ENCODE results near the gene TGFBR2.
A peak's percentile ranks its signal among the peaks of the same experiment; 100 is the strongest.
"Not testable (repeated sequence)": the region's sequence is repeated elsewhere in the genome, so short reads cannot be mapped to it uniquely, and the experiment has no call there.

Gene TGFBR2

GRCh38 chr3:30617653-30618052 lies 11.3 kb downstream of the TGFBR2 start:
- DNase-seq (ENCODE audit: low read depth in 4 of 4, low spot score in 1 of 4): no peak

- DNase-seq (ENCODE audit: low read depth in 4 of 4, low spot score in 1 of 4): no peak
Observed at GRCh38 chr3:30618526-30618925, 12.1 kb downstream of the TGFBR2 start.

- no peak for DNase-seq (ENCODE audit: low read depth in 4 of 4, low spot score in 1 of 4)
Observed at GRCh38 chr3:30619318-30619717, 12.9 kb downstream of the TGFBR2 start.

- DNase-seq (ENCODE audit: low read depth in 4 of 4, low spot score in 1 of 4): peak in 1 of 4 experiments; percentile 33
Observed at GRCh38 chr3:30620402-30621360, 14.3 kb downstream of the TGFBR2 start.

GRCh38 chr3:30621576-30621975 lies 15.2 kb downstream of the TGFBR2 start:
- DNase-seq (ENCODE audit: low read depth in 4 of 4, low spot score in 1 of 4): no peak

GRCh38 chr3:30622047-30622545 lies 15.7 kb downstream of the TGFBR2 start:
- DNase-seq (ENCODE audit: low read depth in 4 of 4, low spot score in 1 of 4): no peak

- no peak for DNase-seq (ENCODE audit: low read depth in 4 of 4, low spot score in 1 of 4)
Observed at GRCh38 chr3:30622790-30623189, 16.4 kb downstream of the TGFBR2 start.

GRCh38 chr3:30623351-30623750 lies 16.9 kb downstream of the TGFBR2 start:
- no peak for DNase-seq (ENCODE audit: low read depth in 4 of 4, low spot score in 1 of 4)

GRCh38 chr3:30624480-30624879 lies 18.1 kb downstream of the TGFBR2 start:
- DNase-seq (ENCODE audit: low read depth in 4 of 4, low spot score in 1 of 4): not testable (repeated sequence)

- DNase-seq (ENCODE audit: low read depth in 4 of 4, low spot score in 1 of 4): no peak
Observed at GRCh38 chr3:30625541-30626438, 19.4 kb downstream of the TGFBR2 start.

- DNase-seq (ENCODE audit: low read depth in 4 of 4, low spot score in 1 of 4): no peak
Observed at GRCh38 chr3:30626443-30627180, 20.2 kb downstream of the TGFBR2 start.

- no peak for DNase-seq (ENCODE audit: low read depth in 4 of 4, low spot score in 1 of 4)
Observed at GRCh38 chr3:30628205-30628900, 22.0 kb downstream of the TGFBR2 start.

GRCh38 chr3:30628901-30629590 lies 22.6 kb downstream of the TGFBR2 start:
- DNase-seq (ENCODE audit: low read depth in 4 of 4, low spot score in 1 of 4): no peak

- no peak for DNase-seq (ENCODE audit: low read depth in 4 of 4, low spot score in 1 of 4)
Observed at GRCh38 chr3:30629746-30630145, 23.3 kb downstream of the TGFBR2 start.

GRCh38 chr3:30630238-30631030 lies 24.0 kb downstream of the TGFBR2 start:
- DNase-seq (ENCODE audit: low read depth in 4 of 4, low spot score in 1 of 4): no peak

GRCh38 chr3:30631243-30631904 lies 25.0 kb downstream of the TGFBR2 start:
- peak in 1 of 4 experiments; percentile 43 for DNase-seq (ENCODE audit: low read depth in 4 of 4, low spot score in 1 of 4)

- DNase-seq (ENCODE audit: low read depth in 4 of 4, low spot score in 1 of 4): no peak
Observed at GRCh38 chr3:30632065-30632464, 25.7 kb downstream of the TGFBR2 start.

- no peak for DNase-seq (ENCODE audit: low read depth in 4 of 4, low spot score in 1 of 4)
Observed at GRCh38 chr3:30632521-30632920, 26.1 kb downstream of the TGFBR2 start.
